ENCODE data around the gene SEC24D. TPM values are rescaled to one million over a fixed set of nuclear protein-coding genes. Genes with fewer than 3 reads are reported as not detected.
"Not testable (repeated sequence)": the region's sequence is repeated elsewhere in the genome, so short reads cannot be mapped to it uniquely, and the experiment has no call there.

The SEC24D gene
- total RNA-seq: 10 to 100 TPM; 24.5 to 63.6 (median 50.8) TPM

GRCh38 chr4:118835571-118836300 is at the start of gene SEC24D:
Gene SEC24D (minus strand): TSS chr4:118836126. CDS start chr4:118833696, 2,430 bp downstream.
- intact Hi-C loops (cut with DNase I; ENCODE audit: low total_unique reads): no loop called here
- no peaks in the 10 kb centered on the region for H3K27me3 ChIP-seq
- TF ChIP-seq POLR2AphosphoS5 (IDR thresholded peaks at IDR 0.05): peak; percentile 12 to 82 (median 62)
- TF ChIP-seq CTCF (IDR thresholded peaks at IDR 0.05): peak in 1 of 3 donors; percentile 16
- no peak for TF ChIP-seq POLR2A (IDR thresholded peaks at IDR 0.05)
- H3K4me3 ChIP-seq: peak within 1 kb of the TSS; percentile 96 to 99 (median 96)
- H3K4me1 ChIP-seq: no peaks in the 10 kb centered on the region
- H3K36me3 ChIP-seq: no peaks in the 10 kb centered on the region
- peak within 1 kb of the TSS; percentile 96 to 99 for H3K27ac ChIP-seq
- peak; percentile 73 to 77 for DNase-seq (ENCODE audit: low spot score in 2 of 2)
- H3K9me3 ChIP-seq: no peaks in the 10 kb centered on the region

GRCh38 chr4:118884716-118885115 is 48.8 kb upstream of the SEC24D start:
- Histone ChIP-seq H3K9me3 (no peaks in the 10 kb centered on the region), H3K36me3 (no peaks in the 10 kb centered on the region), H3K4me1 (no peaks in the 10 kb centered on the region), H3K27me3 (no peaks in the 10 kb centered on the region), H3K27ac (no peak overlapping the region), H3K4me3 (no peak overlapping the region)
- no peak for DNase-seq (ENCODE audit: low spot score in 2 of 2)
- intact Hi-C loops (cut with DNase I; ENCODE audit: low total_unique reads): no loop called here
- TF ChIP-seq CTCF (IDR thresholded peaks at IDR 0.05) (no peak), POLR2A (IDR thresholded peaks at IDR 0.05) (no peak), POLR2AphosphoS5 (IDR thresholded peaks at IDR 0.05) (no peak)

- no peak for DNase-seq (ENCODE audit: low spot score in 2 of 2)
These were observed 47.9 kb upstream of the SEC24D start for GRCh38 chr4:118883861-118884260.

GRCh38 chr4:118881512-118882146 is 45.7 kb upstream of the SEC24D start:
- intact Hi-C loops (cut with DNase I; ENCODE audit: low total_unique reads): no loop called here
- TF ChIP-seq CTCF (IDR thresholded peaks at IDR 0.05) (no peak), POLR2AphosphoS5 (IDR thresholded peaks at IDR 0.05) (no peak), POLR2A (IDR thresholded peaks at IDR 0.05) (no peak)
- Histone ChIP-seq H3K36me3 (no peaks in the 10 kb centered on the region), H3K4me1 (no peaks in the 10 kb centered on the region), H3K27me3 (no peaks in the 10 kb centered on the region), H3K9me3 (no peaks in the 10 kb centered on the region), H3K27ac (no peak overlapping the region), H3K4me3 (no peak overlapping the region)
- DNase-seq (ENCODE audit: low spot score in 2 of 2): peak in 1 of 2 donors; percentile 42

More at GRCh38 chr4:118883861-118884260, 47.9 kb upstream of the SEC24D start:
- intact Hi-C loops (cut with DNase I; ENCODE audit: low total_unique reads): no loop called here
- Histone ChIP-seq H3K27me3 (no peaks in the 10 kb centered on the region), H3K4me1 (no peaks in the 10 kb centered on the region), H3K36me3 (no peaks in the 10 kb centered on the region), H3K27ac (no peak overlapping the region), H3K4me3 (no peak overlapping the region), H3K9me3 (no peaks in the 10 kb centered on the region)
- TF ChIP-seq POLR2AphosphoS5 (IDR thresholded peaks at IDR 0.05) (no peak), CTCF (IDR thresholded peaks at IDR 0.05) (no peak), POLR2A (IDR thresholded peaks at IDR 0.05) (no peak)

- no peaks in the 10 kb centered on the region for H3K9me3 ChIP-seq
- no peak for DNase-seq (ENCODE audit: low spot score in 2 of 2)
- TF ChIP-seq CTCF (IDR thresholded peaks at IDR 0.05) (no peak), POLR2A (IDR thresholded peaks at IDR 0.05) (no peak), POLR2AphosphoS5 (IDR thresholded peaks at IDR 0.05) (no peak)
- no peaks in the 10 kb centered on the region for H3K36me3 ChIP-seq
- H3K27ac ChIP-seq: no peak overlapping the region
- H3K27me3 ChIP-seq: no peaks in the 10 kb centered on the region
- no peaks in the 10 kb centered on the region for H3K4me1 ChIP-seq
- H3K4me3 ChIP-seq: no peak overlapping the region
- intact Hi-C loops (cut with DNase I; ENCODE audit: low total_unique reads): no loop called here
These were observed 43.5 kb upstream of the SEC24D start for GRCh38 chr4:118879409-118879808.

- H3K36me3 ChIP-seq; H3K27ac ChIP-seq; H3K4me1 ChIP-seq; H3K9me3 ChIP-seq; H3K4me3 ChIP-seq; intact Hi-C loops (cut with DNase I; ENCODE audit: low total_unique reads); H3K27me3 ChIP-seq; DNase-seq (ENCODE audit: low spot score in 2 of 2): not testable (repeated sequence)
These were observed 42.6 kb upstream of the SEC24D start for GRCh38 chr4:118878507-118878906.

Data from breast epithelium (tissue), 4 donors.